ENCODE data around the gene LDHAL6B.

The LDHAL6B gene

GRCh38 chr15:59178151-59178695, 28.4 kb upstream of the LDHAL6B start:
- no peak for DNase-seq

- no peak for DNase-seq
These were observed 26.9 kb upstream of the LDHAL6B start for GRCh38 chr15:59179717-59180116.

DNA sequence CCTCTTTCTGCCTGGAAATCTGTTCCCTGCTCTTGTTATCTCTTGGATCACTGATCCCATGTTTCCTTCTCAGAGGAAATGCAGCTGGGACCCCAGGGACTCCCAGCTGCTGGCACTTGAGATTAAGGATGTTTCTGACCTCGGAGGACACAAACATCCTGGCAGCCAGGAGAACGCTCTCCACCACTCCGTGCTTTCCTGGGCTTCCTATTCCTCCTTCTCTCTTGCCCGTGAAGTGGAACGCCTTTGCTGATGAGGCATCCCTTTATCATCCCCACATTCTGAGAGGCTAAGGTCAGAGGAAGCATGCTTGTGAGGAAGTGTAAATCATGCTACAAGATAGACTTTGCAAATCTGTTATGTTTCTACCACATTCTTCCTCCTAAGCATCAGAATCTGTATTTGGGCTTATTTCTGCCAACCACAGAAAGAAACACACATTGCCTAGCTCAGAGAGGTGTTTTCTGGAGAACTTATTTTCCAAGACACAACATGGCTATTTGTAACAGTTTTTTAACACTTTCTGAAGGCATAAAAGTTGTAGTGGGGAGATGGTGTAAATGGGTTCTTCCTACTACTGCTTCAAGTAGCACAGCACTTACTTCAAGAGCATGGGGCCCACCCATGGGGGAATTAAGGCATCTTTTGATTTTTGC, 25.6 kb upstream of the LDHAL6B start:
- DNase-seq: no peak

DNA sequence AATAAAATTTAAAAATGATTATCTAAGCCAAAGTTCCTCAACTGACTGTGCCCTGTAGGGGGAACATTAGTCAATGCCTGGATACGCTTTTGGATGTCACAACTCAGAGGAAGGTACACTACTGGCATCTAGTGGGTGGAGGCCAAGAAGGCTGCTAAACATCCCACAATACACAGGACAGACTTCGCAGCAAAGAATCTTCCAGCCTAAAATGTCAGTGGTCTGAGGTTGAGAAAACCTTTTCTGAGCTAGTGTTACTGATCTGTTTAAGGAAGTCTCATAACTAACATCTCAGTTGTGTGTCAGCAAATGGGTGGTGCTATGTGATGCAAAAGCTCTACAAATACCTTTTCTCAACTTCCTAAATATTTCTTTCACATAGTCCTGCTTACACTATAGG, 20.9 kb upstream of the LDHAL6B start:
- DNase-seq: no peak

DNA sequence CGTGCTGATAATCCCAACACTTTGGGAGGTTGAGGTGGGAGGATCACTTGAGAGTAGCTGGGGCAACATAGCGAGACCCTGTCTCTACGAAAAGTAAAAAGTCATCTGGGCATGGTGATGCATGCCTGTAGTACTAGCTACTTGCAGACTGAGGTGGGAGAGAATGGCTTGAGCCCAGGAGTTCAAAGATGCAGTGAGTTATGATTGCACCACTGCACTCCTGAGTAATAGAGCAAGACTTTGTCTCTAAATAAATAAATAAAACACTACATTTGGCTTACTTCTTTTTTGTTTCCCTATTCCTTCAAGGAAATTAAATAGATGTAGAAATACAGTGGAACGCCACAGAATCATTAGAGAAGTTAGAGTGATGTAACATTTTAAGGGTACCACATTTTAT, 20.1 kb upstream of the LDHAL6B start:
- no peak for DNase-seq

DNA sequence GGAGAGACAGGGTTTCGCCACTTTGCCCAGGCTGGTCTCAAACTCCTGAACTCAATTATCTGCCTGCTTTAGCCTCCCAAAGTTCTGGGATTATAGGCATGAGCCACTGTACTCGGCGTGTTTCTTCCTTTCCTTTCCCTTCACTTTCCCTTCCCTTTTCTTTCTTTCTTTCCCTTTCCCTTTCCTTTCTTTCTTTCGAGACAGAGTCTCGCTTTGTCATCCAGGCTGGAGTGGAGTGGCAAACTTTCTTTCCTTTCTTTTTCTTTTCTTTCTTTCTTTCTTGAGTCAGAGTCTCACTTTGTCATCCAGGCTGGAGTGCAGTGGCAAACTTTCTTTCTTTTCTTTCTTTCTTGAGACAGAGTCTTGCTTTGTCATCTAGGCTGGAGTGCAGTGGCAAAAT, 17.4 kb upstream of the LDHAL6B start:
- DNase-seq: no peak

DNA sequence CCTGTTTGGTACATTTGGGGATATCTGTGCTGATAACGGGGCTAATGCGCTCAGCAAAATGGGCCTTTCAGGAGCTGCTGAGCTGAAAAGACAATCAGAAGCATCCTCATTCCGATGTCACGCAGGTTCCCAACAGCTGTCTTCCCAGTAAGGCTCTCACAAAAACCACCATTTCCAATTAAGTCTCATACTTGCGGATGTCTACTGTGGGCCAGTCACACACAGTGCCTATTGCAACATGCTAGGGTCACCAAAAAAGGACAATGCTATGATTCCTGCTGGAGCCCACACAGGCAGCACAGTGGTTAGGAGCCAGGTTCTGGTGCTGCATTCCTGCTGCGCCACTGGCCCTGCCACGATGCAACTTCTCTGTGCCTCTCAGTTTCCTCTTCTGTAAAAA, 16.4 kb upstream of the LDHAL6B start:
- no peak for DNase-seq

DNA sequence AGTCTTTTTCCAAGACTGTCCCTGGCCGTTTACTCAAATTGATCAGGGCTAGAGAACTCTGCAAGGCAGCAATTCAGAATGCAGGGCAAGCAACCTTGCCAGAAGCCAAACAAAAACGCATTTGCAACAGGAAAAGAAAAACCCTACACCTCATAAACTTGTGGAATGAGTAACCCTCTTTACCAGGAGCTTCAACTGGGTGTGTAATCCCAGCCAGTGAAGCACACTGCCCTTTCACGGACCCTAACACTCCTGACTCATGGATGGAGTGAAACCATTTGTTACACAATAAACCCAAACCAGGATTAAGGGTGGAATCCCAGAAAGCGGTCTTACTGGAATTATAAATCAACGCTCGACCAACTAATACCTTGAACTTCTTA, 14.8 kb upstream of the LDHAL6B start:
- no peak for DNase-seq

- DNase-seq: no peak
These were observed 11.9 kb upstream of the LDHAL6B start for GRCh38 chr15:59194639-59195325.

- no peak for DNase-seq
These were observed 10.2 kb upstream of the LDHAL6B start for GRCh38 chr15:59196416-59196815.

DNA sequence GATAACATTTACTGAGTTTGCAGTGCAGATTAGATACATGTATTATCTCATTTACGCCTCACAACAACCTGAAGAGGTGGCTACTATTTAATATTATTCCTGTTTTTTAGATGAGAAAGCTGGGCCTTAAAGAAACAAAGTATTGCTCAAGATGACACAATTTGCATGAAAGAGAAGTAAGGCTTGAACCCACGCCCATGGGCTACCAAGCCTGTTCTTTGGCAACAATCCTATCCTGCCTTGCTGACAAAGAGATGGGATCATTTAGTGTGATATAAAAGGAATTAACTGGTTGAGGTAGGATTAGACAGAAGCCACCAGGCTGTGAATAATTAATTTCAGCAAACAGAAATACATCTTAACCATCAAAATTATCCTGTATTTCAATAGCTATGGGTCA, 9.2 kb upstream of the LDHAL6B start:
- DNase-seq: no peak

GRCh38 chr15:59199626-59200465, 6.8 kb upstream of the LDHAL6B start:
- DNase-seq: no peak

GRCh38 chr15:59200560-59200959, 6.1 kb upstream of the LDHAL6B start:
- DNase-seq: no peak

DNA sequence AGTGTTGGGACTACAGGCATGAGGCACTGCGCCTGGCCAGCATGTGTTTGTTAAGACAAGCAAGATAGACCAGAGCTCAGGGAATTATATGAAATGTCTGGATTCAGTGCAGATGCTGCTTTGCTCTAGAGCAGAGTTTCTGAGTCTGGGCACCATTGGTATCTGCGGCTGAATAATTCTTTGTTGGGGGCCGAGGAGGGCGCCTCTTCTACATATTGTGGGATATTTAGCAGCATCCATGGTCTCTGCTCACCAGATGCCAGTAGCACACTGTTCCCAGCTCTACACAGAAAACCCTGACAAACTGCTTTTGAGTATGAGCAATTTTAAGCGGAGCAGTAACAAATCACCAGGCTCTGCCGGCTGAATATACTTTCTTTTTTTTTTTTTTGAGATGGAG, 3.6 kb upstream of the LDHAL6B start:
- DNase-seq: no peak

GRCh38 chr15:59203657-59204056, 3.0 kb upstream of the LDHAL6B start:
- no peak for DNase-seq

- no peak for DNase-seq
These were observed 612 bp upstream of the LDHAL6B start for GRCh38 chr15:59205839-59206622.

DNA sequence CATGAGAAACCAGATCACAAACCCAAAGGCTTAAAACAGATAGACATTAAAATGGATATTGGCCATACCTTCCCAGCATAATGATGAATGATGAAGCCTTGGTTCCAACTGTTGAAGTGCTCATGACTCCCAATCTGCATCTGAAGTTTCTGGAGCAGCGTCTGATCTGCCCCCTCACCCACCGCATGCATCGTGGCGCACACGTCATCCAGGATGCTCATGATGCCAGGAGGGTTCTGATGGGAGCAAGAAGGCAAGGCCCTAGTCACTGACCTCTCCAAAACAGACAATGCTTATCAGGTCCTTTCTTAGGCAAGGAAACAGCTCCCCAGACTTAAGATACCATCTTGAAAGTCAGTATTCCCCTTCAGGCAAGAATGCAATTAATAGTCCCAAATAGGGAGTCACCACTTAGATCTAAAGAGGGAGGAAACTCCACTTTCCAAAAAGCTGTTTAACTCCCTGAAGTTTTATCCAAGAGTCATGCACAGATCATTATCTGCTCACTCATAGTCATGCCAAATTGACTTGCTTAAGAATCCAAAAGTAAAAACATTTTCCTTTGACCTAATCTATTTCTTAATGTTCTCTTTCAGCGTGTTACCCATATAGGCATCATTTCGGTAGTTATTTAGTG, 2.1 kb downstream of the LDHAL6B start:
- no peak for DNase-seq

DNA sequence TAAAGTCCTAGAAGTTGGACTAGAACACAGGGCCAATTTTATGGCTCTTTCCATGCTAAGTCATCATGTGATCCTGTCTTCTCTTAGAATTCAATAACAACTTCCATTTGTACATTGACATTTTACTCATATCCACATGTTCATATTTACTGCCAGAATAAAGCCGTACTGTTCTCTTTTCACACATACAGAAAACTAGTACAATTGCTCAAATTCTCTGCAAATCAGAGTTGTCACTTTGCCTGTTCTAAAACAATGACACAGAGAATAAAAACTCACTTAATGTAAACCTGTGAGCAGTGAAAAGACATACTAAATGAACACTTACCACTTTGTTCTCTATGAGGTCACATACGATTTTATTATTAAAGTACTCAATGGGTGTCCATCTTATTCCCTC, 3.5 kb downstream of the LDHAL6B start:
- no peak for DNase-seq

- no peak for DNase-seq
These were observed 10.3 kb downstream of the LDHAL6B start for GRCh38 chr15:59216911-59217310.

- no peak for DNase-seq
These were observed 11.3 kb downstream of the LDHAL6B start for GRCh38 chr15:59217876-59218498.

- DNase-seq: no peak
These were observed 12.1 kb downstream of the LDHAL6B start for GRCh38 chr15:59218710-59219109.

Data from NCI-H446 (cell line).